Tibial nerve (tissue), 4 donors: ENCODE data around the gene FOXRED1. TPM values are rescaled to one million over a fixed set of nuclear protein-coding genes. Genes with fewer than 3 reads are reported as not detected.

Source experiments
- DNase-seq, 2 donors: peaks; one replicate each; pipeline ENCODE4 v3.0.0-alpha.2; 2019; ENCODE audit warnings: low spot score in 2 of 2
- H3K27ac ChIP-seq, 4 donors: fragments of 200-600 bp; sonication (generic) in 3 of 4; one replicate each; pipeline ENCODE4 v1.5.1; 2017 to 2019; ENCODE audit warnings: mild to moderate bottlenecking in 1 of 4
- H3K27me3 ChIP-seq, 2 donors: fragments of 200-600 bp; sonication (generic) in 1 of 2; one replicate each; pipeline versions ENCODE4 v1.5.1 to v1.6.0; 2017 to 2019
- H3K36me3 ChIP-seq, 3 donors: fragments of 200-600 bp; sonication (generic); one replicate each; pipeline ENCODE4 v1.5.1; 2018 to 2019
- H3K4me1 ChIP-seq, 4 donors: fragments of 200-600 bp; sonication (generic) in 3 of 4; one replicate each; pipeline ENCODE4 v1.5.1; 2017 to 2019
- H3K4me3 ChIP-seq, 4 donors: fragments of 200-600 bp; sonication (generic) in 3 of 4; one replicate each; pipeline ENCODE4 v1.5.1; 2017 to 2019; ENCODE audit warnings: mild to moderate bottlenecking in 1 of 4, moderate library complexity in 1 of 4
- H3K9me3 ChIP-seq, 4 donors: fragments of 200-600 bp; sonication (generic) in 3 of 4; one replicate each; pipeline ENCODE4 v1.5.1; 2017 to 2019
- CTCF ChIP-seq, 5 experiments: fragments of 200-600 bp in 3 of 5; fragments of 450-650 bp in 2 of 5; sonication (generic) in 3 of 5; IDR thresholded peaks; one replicate each; pipeline ENCODE4 v1.5.1; 2016 to 2019; ENCODE audit warnings: antibody characterized with exemption in 5 of 5, mild to moderate bottlenecking in 3 of 5, moderate library complexity in 2 of 5
- EP300 ChIP-seq, 2 donors: sonication (generic); formaldehyde crosslinking; IDR thresholded peaks; one replicate each; pipeline ENCODE4 v1.6.1; 2017; ENCODE audit warnings: antibody characterized with exemption in 2 of 2, mild to moderate bottlenecking in 1 of 2
- POLR2A ChIP-seq, 2 donors: fragments of 450-650 bp; IDR thresholded peaks; one replicate each; pipeline ENCODE4 v1.6.1; 2017; ENCODE audit warnings: antibody characterized with exemption in 2 of 2, mild to moderate bottlenecking in 2 of 2, moderate library complexity in 2 of 2
- WGBS, 2 donors: methylation state at CpG; one replicate each; pipeline ENCODE4 v1.1.5; 2018; 5-methylcytosine and 5-hydroxymethylcytosine counted together
- total RNA-seq, 4 donors: library from RNA; depleted of rRNA; stranded (reverse); fragments of >200 nt; gene quantifications; one replicate each; pipeline ENCODE4 v1.1.0, GENCODE V29; 2016

The FOXRED1 gene
- total RNA-seq, 4 donors from 2014 or later = 17.9 to 29.5 (median 20.4) TPM

DNA sequence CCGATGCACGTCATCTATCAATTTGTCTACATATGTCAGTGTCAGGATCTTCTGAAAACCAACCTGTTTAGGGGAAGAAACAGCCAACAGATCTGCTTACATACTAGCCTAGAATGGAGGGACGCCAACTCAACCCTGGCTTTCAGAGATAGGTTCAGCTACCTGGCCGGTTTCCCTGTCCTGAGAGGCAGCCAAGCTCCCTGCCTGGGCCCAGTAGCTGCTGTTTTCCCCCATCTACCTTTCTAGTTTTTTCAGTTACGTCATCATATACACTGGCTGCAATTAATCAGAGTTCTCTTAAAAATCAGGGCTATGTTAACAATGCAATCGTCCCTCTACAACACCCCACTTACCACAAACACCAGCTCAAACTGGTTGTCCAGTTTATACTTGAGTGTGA is 1.3 kb upstream of the FOXRED1 start:
- Histone ChIP-seq H3K9me3 (no peaks in the 10 kb centered on the region), H3K36me3 (peaks cover 0 to 57% (median 44%) of the 10 kb centered on the region in 3 donors), H3K4me1 (peaks cover 0 to 25% (median 16%) of the 10 kb centered on the region in 4 donors), H3K27ac (peak overlapping the region; percentile 88 to 94 (median 92)), H3K4me3 (peak overlapping the region; percentile 65 to 99 (median 80)), H3K27me3 (no peaks in the 10 kb centered on the region)
- DNase-seq = no peak
- 79 to 81% methylated on average over 6 of the region's 6 CpGs for WGBS, 2 donors
- TF ChIP-seq POLR2A (IDR thresholded peaks at IDR 0.05) (no peak), CTCF (IDR thresholded peaks at IDR 0.05) (no peak), EP300 (IDR thresholded peaks at IDR 0.05) (no peak)

DNA sequence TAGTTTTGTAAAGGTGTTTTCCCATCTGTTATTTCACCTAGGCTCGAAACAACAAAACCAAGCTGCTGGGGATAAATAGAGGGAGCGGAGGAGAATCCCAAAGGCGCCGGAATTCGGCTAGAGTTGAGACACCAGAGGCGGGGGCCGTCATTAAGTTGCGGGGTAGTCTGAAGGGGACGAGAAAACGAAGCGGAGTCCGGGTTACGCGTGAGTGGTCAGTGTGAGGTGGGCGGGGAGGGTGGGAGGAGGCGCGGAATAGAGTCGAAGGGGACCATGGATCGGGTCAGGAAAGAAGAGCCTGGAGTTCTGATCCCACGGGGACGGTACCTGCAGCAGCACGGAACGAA is 620 bp upstream of the FOXRED1 start:
- Histone ChIP-seq H3K36me3 (peaks cover 0 to 57% (median 37%) of the 10 kb centered on the region in 3 donors), H3K4me1 (peaks cover 0 to 25% (median 16%) of the 10 kb centered on the region in 4 donors), H3K27me3 (no peaks in the 10 kb centered on the region), H3K4me3 (peak overlapping the region; percentile 65 to 99 (median 80)), H3K9me3 (no peaks in the 10 kb centered on the region), H3K27ac (peak overlapping the region; percentile 88 to 94 (median 92))
- DNase-seq = no peak
- TF ChIP-seq POLR2A (IDR thresholded peaks at IDR 0.05) = no peak
- no peak for TF ChIP-seq CTCF (IDR thresholded peaks at IDR 0.05)
- TF ChIP-seq EP300 (IDR thresholded peaks at IDR 0.05) = no peak
- 0% methylated on average over 23 of the region's 23 CpGs for WGBS, 2 donors

DNA sequence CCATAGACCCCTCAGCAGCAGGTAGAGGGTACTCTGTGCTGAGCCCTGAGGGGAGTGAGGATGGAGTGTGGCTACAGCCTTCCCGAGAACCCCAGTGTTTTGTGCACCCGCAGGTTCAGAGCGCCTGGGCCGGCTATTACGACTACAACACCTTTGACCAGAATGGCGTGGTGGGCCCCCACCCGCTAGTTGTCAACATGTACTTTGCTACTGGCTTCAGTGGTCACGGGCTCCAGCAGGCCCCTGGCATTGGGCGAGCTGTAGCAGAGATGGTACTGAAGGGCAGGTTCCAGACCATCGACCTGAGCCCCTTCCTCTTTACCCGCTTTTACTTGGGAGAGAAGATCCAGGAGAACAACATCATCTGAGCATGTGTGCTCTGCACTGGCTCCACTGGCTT is 8.4 kb downstream of the FOXRED1 start:
- no peak for DNase-seq
- Histone ChIP-seq H3K4me3 (no peak overlapping the region), H3K27ac (no peak overlapping the region), H3K4me1 (peaks cover 0 to 16% (median 3%) of the 10 kb centered on the region in 4 donors), H3K27me3 (no peaks in the 10 kb centered on the region), H3K36me3 (peaks cover 0 to 69% (median 0%) of the 10 kb centered on the region in 3 donors), H3K9me3 (no peaks in the 10 kb centered on the region)
- 92 to 97% methylated on average over 11 of the region's 11 CpGs for WGBS, 2 donors
- no peak for TF ChIP-seq EP300 (IDR thresholded peaks at IDR 0.05)
- TF ChIP-seq POLR2A (IDR thresholded peaks at IDR 0.05) = no peak
- TF ChIP-seq CTCF (IDR thresholded peaks at IDR 0.05) = no peak

GRCh38 chr11:126277780-126278179 is 8.8 kb downstream of the FOXRED1 start:
- TF ChIP-seq POLR2A (IDR thresholded peaks at IDR 0.05) (no peak), CTCF (IDR thresholded peaks at IDR 0.05) (no peak), EP300 (IDR thresholded peaks at IDR 0.05) (no peak)

GRCh38 chr11:126279191-126279590 is 10.2 kb downstream of the FOXRED1 start:
- peaks cover 0 to 26% (median 5%) of the 10 kb centered on the region in 4 donors for H3K4me1 ChIP-seq
- no peaks in the 10 kb centered on the region for H3K27me3 ChIP-seq
- H3K9me3 ChIP-seq = no peaks in the 10 kb centered on the region
- H3K27ac ChIP-seq = no peak overlapping the region
- 66 to 75% methylated on average over 8 of the region's 8 CpGs for WGBS, 2 donors
- no peak for DNase-seq
- H3K36me3 ChIP-seq = peaks cover 0 to 50% (median 0%) of the 10 kb centered on the region in 3 donors
- H3K4me3 ChIP-seq = no peak overlapping the region
- no peak for TF ChIP-seq POLR2A (IDR thresholded peaks at IDR 0.05)
- TF ChIP-seq EP300 (IDR thresholded peaks at IDR 0.05) = no peak
- no peak for TF ChIP-seq CTCF (IDR thresholded peaks at IDR 0.05)

More at GRCh38 chr11:126277780-126278179, 8.8 kb downstream of the FOXRED1 start:
- no peak overlapping the region for H3K27ac ChIP-seq
- DNase-seq = no peak
- WGBS, 2 donors = 90 to 91% methylated on average over 4 of the region's 4 CpGs
- H3K4me3 ChIP-seq = no peak overlapping the region
- peaks cover 0 to 64% (median 0%) of the 10 kb centered on the region in 3 donors for H3K36me3 ChIP-seq
- H3K27me3 ChIP-seq = no peaks in the 10 kb centered on the region
- peaks cover 0 to 19% (median 3%) of the 10 kb centered on the region in 4 donors for H3K4me1 ChIP-seq
- no peaks in the 10 kb centered on the region for H3K9me3 ChIP-seq
